Suprapubic skin (tissue), 4 donors: ENCODE data around the gene BRME1.

Source experiments
- POLR2A ChIP-seq, 2 donors: fragments of 450-650 bp; IDR thresholded peaks; one replicate each; pipeline ENCODE4 v1.6.1; 2017; ENCODE audit warnings: antibody characterized with exemption in 2 of 2, mild to moderate bottlenecking in 2 of 2, moderate library complexity in 2 of 2
- POLR2AphosphoS5 ChIP-seq, 3 donors: sonication (generic); formaldehyde crosslinking; IDR thresholded peaks; one replicate each; pipeline ENCODE4 v1.6.1; 2017; ENCODE audit warnings: antibody characterized with exemption in 3 of 3
- TF ChIP-seq, protein P1 (sequence below), 2 donors: fragments of 200-600 bp in 1 of 2; fragments of 450-650 bp in 1 of 2; sonication (generic) in 1 of 2; IDR thresholded peaks; one replicate each; pipeline ENCODE4 v1.5.1; 2016 to 2019; ENCODE audit warnings: antibody characterized with exemption in 2 of 2, mild to moderate bottlenecking in 1 of 2, moderate library complexity in 1 of 2

DNA sequence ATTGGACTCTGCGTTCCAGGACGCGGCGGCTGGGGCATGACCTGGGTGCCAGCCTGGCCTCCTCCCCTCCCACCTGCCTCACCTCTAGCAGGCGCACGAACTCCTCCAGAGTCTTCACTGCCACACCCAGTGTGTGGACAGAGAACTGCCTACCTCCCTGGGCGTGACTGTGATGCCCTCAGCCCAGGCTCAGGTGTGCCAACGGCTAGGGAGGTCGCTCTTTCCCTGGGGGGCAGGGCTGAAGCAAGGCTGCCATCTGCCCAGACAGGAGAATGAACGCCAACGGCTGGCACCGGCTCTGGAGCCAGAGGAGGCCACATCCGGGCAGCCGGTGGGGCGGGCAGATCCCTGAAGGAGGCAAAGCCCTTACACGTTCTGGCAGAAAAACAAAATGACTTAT is 17.6 kb downstream of the BRME1 start:
- TF ChIP-seq, protein P1, sequence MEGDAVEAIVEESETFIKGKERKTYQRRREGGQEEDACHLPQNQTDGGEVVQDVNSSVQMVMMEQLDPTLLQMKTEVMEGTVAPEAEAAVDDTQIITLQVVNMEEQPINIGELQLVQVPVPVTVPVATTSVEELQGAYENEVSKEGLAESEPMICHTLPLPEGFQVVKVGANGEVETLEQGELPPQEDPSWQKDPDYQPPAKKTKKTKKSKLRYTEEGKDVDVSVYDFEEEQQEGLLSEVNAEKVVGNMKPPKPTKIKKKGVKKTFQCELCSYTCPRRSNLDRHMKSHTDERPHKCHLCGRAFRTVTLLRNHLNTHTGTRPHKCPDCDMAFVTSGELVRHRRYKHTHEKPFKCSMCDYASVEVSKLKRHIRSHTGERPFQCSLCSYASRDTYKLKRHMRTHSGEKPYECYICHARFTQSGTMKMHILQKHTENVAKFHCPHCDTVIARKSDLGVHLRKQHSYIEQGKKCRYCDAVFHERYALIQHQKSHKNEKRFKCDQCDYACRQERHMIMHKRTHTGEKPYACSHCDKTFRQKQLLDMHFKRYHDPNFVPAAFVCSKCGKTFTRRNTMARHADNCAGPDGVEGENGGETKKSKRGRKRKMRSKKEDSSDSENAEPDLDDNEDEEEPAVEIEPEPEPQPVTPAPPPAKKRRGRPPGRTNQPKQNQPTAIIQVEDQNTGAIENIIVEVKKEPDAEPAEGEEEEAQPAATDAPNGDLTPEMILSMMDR (IDR thresholded peaks at IDR 0.05): no peak
- TF ChIP-seq POLR2AphosphoS5 (IDR thresholded peaks at IDR 0.05) (no peak), POLR2A (IDR thresholded peaks at IDR 0.05) (no peak)
